C1 segment of cervical spinal cord (tissue), 14 donors: ENCODE results near the gene UFD1.
A peak's percentile ranks its signal among the peaks of the same experiment; 100 is the strongest.

Experiments used
- DNase-seq, 14 donors: peaks; one replicate each; lab custom pipeline; 2025; lab: John Stamatoyannopoulos, UW

The UFD1 gene

GRCh38 chr22:19478901-19479354 is at the start of gene UFD1:
Gene UFD1 (minus strand): TSS chr22:19479193. CDS start chr22:19479085, 108 bp downstream.
- DNase-seq, result peak in 13 of 14 donors; percentile 49 to 90 (median 84)

GRCh38 chr22:19527861-19528417 is 48.9 kb upstream of the UFD1 start:
- DNase-seq, result no peak

DNA sequence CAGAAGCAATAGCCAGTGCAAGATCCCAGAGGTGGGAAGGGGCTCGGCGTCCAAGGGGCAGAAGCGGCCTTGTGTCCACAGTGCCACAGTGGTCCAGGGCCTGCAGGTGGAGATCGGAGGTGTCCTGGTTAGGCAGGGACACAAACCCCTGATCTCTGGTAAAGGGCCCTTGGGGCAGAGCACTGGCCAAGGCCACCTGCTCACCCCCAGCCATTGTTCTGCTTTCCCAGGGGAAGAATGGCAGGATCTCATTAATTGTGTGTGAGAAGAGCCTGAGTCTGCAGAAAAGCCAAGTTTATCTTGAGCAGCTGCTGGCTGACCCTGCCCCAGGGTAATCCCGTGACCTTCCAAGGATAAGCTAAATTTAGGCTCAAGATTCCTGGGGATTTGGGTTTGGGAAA is 48.3 kb upstream of the UFD1 start:
- no peak for DNase-seq

DNA sequence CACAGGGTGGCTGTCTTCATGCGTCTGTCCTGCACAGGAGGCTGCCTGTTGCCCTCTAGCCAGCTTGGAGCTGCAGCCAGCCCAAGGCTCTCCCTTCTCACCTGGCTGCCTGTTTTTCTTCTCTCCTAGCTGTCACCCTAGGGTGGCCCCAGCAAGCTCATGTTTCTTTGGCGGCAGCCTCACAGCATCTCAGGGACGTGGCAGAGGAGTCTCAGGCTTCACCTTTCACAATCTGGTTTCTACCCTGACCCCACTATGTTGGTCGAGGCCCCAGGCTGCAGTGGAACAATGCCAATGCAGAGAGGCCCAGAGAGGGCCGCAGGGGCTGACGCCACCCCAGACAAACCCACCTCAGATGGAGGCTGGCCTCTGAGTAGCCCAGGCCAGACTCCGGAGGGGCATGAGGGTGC is 47.7 kb upstream of the UFD1 start:
- no peak for DNase-seq

DNA sequence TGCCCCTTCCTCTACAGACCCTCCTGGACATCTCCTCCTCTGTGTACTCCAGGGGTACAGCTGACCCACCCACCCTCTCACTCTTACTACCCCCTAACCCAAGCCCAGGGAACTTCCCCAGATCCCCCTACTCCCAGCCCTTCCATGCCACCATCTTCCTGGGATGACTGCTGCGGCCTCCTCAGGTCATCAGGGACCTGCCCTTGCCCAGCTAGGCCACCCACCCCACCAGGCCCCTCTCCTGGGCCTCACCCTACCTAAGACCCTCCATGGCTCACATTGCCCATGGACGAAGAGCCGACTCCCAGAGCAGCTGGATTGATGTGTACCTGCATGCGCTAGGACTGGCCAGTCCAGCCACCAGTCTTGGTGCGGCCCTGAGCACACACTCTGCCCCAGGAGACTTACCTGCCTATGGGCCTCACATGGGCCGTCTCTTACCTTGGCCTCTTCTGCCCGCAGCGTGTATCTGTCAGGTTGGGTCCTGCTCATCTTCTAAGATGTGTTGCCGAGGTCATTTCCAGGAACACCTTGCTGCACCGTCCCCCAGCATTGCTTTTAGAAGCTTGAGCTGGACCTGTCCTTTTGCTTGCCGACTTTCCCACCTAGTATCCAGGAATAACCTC is 47.2 kb upstream of the UFD1 start:
- no peak for DNase-seq

DNA sequence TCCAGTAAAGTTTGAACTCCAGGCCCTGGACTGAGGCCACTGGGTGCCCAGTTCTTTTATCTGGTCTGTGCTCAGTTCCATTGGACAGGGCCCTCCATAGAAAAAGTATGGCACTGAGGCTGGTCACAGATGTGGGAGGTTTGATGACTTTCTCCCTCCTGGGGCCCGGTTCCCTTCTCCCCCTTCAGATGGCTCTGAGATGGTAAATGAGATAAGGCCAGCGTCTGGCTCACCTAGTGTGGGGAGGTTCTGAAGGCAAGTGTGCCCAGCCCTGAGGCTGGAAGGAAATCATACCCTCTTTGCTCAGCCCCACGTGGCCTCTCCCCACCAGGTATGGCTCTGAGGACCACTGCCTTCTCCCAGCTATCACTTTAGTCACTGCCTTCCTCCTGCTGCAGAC is 46.7 kb upstream of the UFD1 start:
- no peak for DNase-seq

GRCh38 chr22:19525116-19525660 is 46.2 kb upstream of the UFD1 start:
- DNase-seq, result no peak

- DNase-seq, result peak in 1 of 14 donors; percentile 53
These were observed 45.5 kb upstream of the UFD1 start, which contains the start of gene CLDN5 for GRCh38 chr22:19524170-19525115. Gene CLDN5 (minus strand): TSS chr22:19524410. CDS start chr22:19524255, 155 bp downstream.

- no peak for DNase-seq
These were observed 44.5 kb upstream of the UFD1 start for GRCh38 chr22:19523240-19524169.

GRCh38 chr22:19522881-19523239 is 43.9 kb upstream of the UFD1 start:
- peak in 1 of 14 donors; percentile 44 for DNase-seq

DNA sequence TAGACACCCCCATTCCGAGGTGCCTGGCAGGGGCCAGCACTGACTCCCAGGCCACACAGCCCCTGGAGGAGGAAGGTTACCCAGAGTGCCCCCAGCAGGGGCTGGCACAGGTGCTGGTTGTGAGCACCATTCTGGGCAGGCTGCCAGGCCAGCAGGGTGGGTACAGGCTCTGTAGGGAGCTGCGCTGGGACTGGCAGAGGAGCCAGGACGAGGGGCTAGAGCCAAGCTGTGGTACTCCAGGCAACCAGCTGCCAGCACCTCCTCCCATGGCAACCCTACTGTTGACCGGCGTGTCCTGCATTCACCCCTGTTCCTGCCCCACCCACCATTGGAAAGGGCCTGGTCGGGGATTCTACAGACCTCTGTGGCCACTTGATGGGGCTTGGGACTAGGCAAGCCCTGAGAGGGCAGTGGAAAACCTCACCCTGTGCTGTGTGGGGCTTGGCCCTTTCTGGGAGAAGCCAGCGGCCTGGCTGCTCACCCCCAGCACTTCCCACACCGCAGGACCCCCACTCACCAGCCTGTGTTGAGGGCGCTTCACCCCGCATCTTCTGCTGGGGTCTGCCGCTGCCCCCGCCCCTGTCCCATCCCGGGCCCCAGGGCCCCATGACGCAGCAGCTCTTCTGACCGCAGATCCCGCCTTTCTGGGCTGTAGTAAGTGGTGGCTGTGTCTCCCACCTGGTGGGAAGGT is 43.3 kb upstream of the UFD1 start:
- DNase-seq, result peak in 8 of 14 donors; percentile 8 to 76 (median 62)

- no peak for DNase-seq
These were observed 41.7 kb upstream of the UFD1 start for GRCh38 chr22:19520566-19521305.

DNA sequence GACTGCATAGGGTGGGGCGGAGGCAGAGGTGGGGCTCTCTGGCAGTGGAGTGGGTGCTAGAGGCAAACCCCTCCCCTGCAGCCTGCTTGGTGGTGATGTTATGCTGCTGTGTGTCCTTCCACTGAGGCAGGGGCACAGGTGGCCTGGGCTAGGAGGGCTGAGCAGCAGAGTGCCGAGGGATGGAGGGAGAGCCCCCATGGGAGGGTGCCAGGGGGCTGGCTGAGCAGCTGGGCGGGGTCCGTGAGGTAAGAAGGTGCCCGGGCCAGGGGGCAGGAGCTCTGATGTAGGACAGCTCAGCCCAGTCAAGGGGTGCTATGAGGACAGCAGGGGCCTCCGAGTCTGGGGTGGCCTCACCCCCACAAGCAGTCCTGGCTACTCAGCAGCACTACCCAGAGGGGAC is 41.0 kb upstream of the UFD1 start:
- no peak for DNase-seq

DNA sequence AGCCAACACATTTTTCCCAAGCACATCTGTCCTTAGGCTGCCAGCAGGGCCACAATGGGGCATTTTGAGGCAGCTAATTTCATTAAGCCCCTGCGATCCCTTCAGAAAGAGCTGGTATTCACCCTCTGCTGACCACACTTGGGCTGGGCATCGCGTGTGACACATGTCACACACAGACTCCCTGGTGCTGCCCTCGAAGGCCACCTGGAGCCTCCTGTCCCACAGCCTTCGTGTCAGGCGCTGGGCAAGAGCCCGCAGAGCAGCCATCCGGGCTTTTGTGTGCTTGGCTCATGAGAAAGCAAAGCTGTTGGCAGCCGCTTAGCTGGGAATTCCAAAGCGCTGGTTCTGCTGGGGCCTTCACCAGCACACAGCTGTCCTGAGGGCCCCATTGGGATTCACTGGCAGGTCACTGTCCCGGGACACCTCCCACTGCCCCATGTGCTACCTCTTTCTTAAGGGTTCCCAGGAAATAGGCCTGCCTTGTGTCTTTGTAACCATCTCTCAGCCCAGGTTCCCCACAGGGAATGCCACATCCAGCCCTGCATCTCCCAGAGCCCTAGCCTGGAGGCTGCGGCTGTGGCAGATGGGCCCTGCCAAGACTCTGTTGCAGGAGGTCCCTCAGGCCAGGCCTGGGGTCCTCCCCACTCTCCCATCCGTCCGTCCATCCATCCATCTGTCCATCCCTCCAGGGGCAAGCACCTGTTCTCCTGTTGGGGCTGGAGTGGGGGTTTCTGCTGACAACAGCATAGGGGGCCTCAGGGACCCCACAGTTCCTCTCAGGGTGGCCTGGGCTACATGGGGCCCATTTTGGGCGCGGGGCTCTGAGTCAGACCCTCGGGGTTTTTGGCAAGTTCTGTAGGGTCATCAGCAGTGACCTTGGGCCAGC is 40.3 kb upstream of the UFD1 start:
- DNase-seq, result peak in 3 of 14 donors; percentile 11 to 22 (median 18)

GRCh38 chr22:19518635-19519034 is 39.6 kb upstream of the UFD1 start:
- DNase-seq, result no peak

DNA sequence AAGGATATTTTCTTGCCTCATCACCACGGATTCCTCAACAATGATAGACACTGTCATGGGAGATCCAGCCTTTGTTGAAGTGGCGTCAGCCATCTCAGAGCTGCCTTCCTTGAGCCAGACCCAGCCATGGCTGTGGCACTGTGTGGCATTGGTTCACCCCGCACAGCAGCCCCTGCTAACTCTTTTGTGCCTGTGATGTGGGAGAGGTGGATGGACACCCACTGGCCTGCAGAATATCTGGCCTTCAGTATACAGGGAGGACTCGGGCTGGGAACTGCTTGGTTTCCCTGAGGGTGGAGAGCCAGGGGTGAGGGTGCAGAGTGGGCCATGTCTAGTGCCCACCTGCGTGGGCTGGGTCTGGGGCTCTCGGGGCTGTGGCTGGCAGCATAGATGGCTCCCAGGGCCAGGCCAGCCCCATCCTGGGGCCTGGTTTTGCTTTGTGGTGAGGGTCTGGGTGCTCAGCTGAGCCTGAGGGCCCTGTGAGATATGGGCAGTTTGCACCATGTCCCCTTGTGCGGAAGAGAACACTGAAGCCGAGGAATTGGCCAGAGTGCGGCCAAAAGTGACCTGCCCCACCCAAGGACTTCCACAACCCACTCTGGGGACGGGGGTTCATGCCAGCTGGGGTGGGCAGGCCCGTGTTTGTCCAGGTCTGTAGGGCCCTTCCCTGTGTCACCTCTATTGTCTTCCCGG is 39.1 kb upstream of the UFD1 start:
- DNase-seq, result no peak

- DNase-seq, result no peak
These were observed 38.1 kb upstream of the UFD1 start for GRCh38 chr22:19517171-19517500.
